Skeletal muscle tissue (tissue), 5 donors: Measurements from ENCODE around the gene MKRN2. TPM values are rescaled to one million over a fixed set of nuclear protein-coding genes. Genes with fewer than 3 reads are reported as not detected.

Experiments
- H3K27ac ChIP-seq: one replicate; pipeline ENCODE4 v1.7.0; 2013; ENCODE audit warnings: mild to moderate bottlenecking, low read depth, low read length, inconsistent platforms
- H3K27me3 ChIP-seq, 3 donors: one replicate each; pipeline ENCODE4 v1.7.0; 2013; ENCODE audit warnings: low read length in 3 of 3; ENCODE audit not compliant: control insufficient read depth in 3 of 3, insufficient read depth in 3 of 3
- H3K36me3 ChIP-seq, 3 donors: one replicate each; pipeline ENCODE4 v1.7.0; 2013; ENCODE audit warnings: low read length in 3 of 3; ENCODE audit not compliant: control insufficient read depth in 3 of 3, insufficient read depth in 3 of 3
- H3K4me1 ChIP-seq, 3 donors: one replicate each; pipeline ENCODE4 v1.7.0; 2013; ENCODE audit warnings: low read length in 3 of 3, mild to moderate bottlenecking in 3 of 3; ENCODE audit not compliant: control insufficient read depth in 3 of 3, insufficient read depth in 3 of 3
- H3K4me3 ChIP-seq, 3 donors: one replicate each; pipeline ENCODE4 v1.7.0; 2013; ENCODE audit warnings: low read length in 3 of 3
- H3K9ac ChIP-seq, 3 donors: one replicate each; pipeline ENCODE4 v1.7.0; 2013; ENCODE audit warnings: low read length in 3 of 3, mild to moderate bottlenecking in 3 of 3, moderate library complexity in 2 of 3, low read depth in 1 of 3
- H3K9me3 ChIP-seq, 3 donors: one replicate each; pipeline ENCODE4 v1.7.0; 2013; ENCODE audit warnings: low read length in 3 of 3; ENCODE audit not compliant: control insufficient read depth in 3 of 3
- small RNA-seq: library from RNA; depleted of rRNA; stranded (forward); fragments of <200 nt; gene quantifications from one replicate; pipeline ENCODE3, GENCODE V24; 2014
- total RNA-seq: library from RNA; depleted of rRNA; stranded (reverse); fragments of >200 nt; gene quantifications from one replicate; pipeline ENCODE4 v1.2.3, GENCODE V29; 2014
- donor health status: Osteomylitis.

The MKRN2 gene
- total RNA-seq, 1 donor from 2014 or later, result 26.6 TPM

DNA sequence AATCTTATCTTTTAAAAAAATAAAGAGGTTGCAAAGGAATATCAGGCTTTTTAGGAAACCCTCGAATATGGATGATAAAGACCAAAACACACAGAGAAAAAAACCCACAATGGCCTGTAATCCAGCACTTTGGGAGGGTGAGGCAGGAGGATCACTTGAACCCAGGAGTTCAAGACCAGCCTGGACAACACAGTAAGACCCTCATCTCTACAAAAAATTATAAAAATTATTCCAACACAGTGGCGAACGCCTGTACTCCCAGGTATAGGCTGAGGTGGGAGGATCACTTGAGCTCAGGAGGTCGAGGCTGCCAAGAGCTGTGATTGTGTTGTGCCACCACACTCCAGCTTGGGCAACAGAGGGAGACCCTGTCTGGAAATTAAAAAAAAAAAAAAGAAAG, 76.2 kb downstream of the MKRN2 start:
- no peak overlapping the region for H3K27ac ChIP-seq
- no peaks in the 10 kb centered on the region for H3K27me3 ChIP-seq

More for the DNA sequence above, 76.2 kb downstream of the MKRN2 start:
- H3K4me1 ChIP-seq, result peaks cover 12 to 28% (median 17%) of the 10 kb centered on the region in 3 donors
- H3K4me3 ChIP-seq, result no peak overlapping the region
- H3K9ac ChIP-seq, result no peak overlapping the region
- no peaks in the 10 kb centered on the region for H3K9me3 ChIP-seq
- no peaks in the 10 kb centered on the region for H3K36me3 ChIP-seq

Small RNA genes within 50 kb of the gene (small RNA-seq; reads per million reads assigned to genes)
- gene RF00017 (not detected), gene RNA5SP123 (not detected), gene RNU6-377P (not detected)

Other genes starting within 250 kb of the MKRN2 start
- gene TSEN2, start 72.6 kb upstream of the MKRN2 start, total RNA-seq, result 15.1 TPM
- gene MKRN2OS, start 11.6 kb upstream of the MKRN2 start, total RNA-seq, result not detected
- gene RAF1, start 107.0 kb downstream of the MKRN2 start, total RNA-seq, result 131 TPM
- gene TMEM40, start 202.2 kb downstream of the MKRN2 start, total RNA-seq, result under 0.01 TPM
- gene CAND2, start 239.6 kb downstream of the MKRN2 start, total RNA-seq, result 22.4 TPM